Breast epithelium (tissue), 3 donors: ENCODE results near the gene WWOX.

Experiments used
- CTCF ChIP-seq, 3 donors: fragments of 450-650 bp; IDR thresholded peaks; one replicate each; pipeline ENCODE4 v1.5.1; 2016 to 2017; ENCODE audit warnings: antibody characterized with exemption in 3 of 3, mild to moderate bottlenecking in 3 of 3, moderate library complexity in 3 of 3
- POLR2A ChIP-seq: fragments of 450-650 bp; IDR thresholded peaks from one replicate; pipeline ENCODE4 v1.6.1; 2016; ENCODE audit warnings: antibody characterized with exemption, mild to moderate bottlenecking, moderate library complexity
- POLR2AphosphoS5 ChIP-seq, 3 donors: sonication (generic); formaldehyde crosslinking; IDR thresholded peaks; one replicate each; pipeline ENCODE4 v1.6.1; 2017; ENCODE audit warnings: antibody characterized with exemption in 3 of 3

DNA sequence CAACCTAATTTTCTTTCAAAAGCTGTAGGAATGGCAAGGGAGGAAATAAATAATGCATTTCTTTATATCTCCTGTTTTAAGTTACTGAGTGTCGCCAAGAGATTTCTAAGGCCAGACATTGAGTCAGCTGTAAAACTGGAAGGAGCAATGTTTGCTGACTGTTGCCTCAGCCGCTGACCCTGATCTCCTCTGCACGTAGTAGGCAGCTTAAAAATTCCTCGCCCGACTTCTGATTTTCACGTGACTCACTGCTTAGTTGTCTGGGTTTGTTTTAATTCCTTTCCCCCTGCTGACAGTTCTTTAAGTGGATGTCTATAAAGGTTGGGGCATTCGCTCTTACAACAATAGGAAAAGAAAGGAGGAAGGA, 100.6 kb downstream of the WWOX start:
- TF ChIP-seq POLR2AphosphoS5 (IDR thresholded peaks at IDR 0.05) (no peak), CTCF (IDR thresholded peaks at IDR 0.05) (no peak), POLR2A (no peak)
